Panc1 (cell line): ENCODE data around the gene IFT57. TPM values are rescaled to one million over a fixed set of nuclear protein-coding genes. Genes with fewer than 3 reads are reported as not detected.

ENCODE experiments used
- ATAC-seq: fragments of 200-7000 bp; cut with Tn5 transposase; 2 replicates; pipeline ENCODE4 v1.9.1; 2020; ENCODE audit warnings: mild to moderate bottlenecking, moderate library complexity
- BruUV-seq: library from RNA; stranded (reverse); fragments of 400-500 nt; replicated peaks from 2 replicates; lab custom pipeline; 2021; lab: Mats Ljungman, UMichigan
- CTCF ChIA-PET: fragments of 300-600 bp; sonication (Branson Sonifier 250); formaldehyde crosslinking; loops from one replicate; lab custom pipeline; 2022; ENCODE audit warnings: antibody characterized with exemption; lab: Charles Lee
- POLR2A ChIA-PET: fragments of 300-600 bp; sonication (Branson Sonifier 250); formaldehyde crosslinking; loops from one replicate; lab custom pipeline; 2022; ENCODE audit warnings: antibody characterized with exemption; lab: Charles Lee
- DNase-seq: peaks from one replicate; pipeline ENCODE4 v3.0.0-alpha.2; 2010; ENCODE audit warnings: low read depth, low spot score
- H3K27ac ChIP-seq: 2 replicates; pipeline ENCODE4 v1.5.1; 2011; ENCODE audit warnings: mild to moderate bottlenecking, low read length, inconsistent platforms
- H3K27me3 ChIP-seq: fragments of 200-500 bp; sonication (Bioruptor generic); 2 replicates; pipeline ENCODE4 v1.6.0; 2014; ENCODE audit warnings: low read length, inconsistent platforms; ENCODE audit not compliant: control insufficient read depth, insufficient read depth
- H3K36me3 ChIP-seq: fragments of 200-500 bp; sonication (Bioruptor generic); 2 replicates; pipeline ENCODE4 v1.5.1; 2014; ENCODE audit warnings: inconsistent platforms, mild to moderate bottlenecking, low read length, moderate library complexity; ENCODE audit not compliant: control insufficient read depth, insufficient read depth
- H3K4me1 ChIP-seq: 2 replicates; pipeline ENCODE4 v1.5.1; 2011; ENCODE audit warnings: inconsistent platforms, mild to moderate bottlenecking, low read length, moderate library complexity; ENCODE audit not compliant: control insufficient read depth, insufficient read depth
- H3K4me3 ChIP-seq, 2 experiments: 2 replicates each; pipeline ENCODE4 v1.5.1; 2011 to 2012; ENCODE audit warnings: low read depth in 2 of 2, low read length in 2 of 2, mild to moderate bottlenecking in 2 of 2, inconsistent platforms in 1 of 2, moderate library complexity in 1 of 2
- H3K9me3 ChIP-seq: fragments of 200-500 bp; sonication (Bioruptor generic); 2 replicates; pipeline ENCODE4 v1.5.1; 2014; ENCODE audit warnings: low read depth, mild to moderate bottlenecking, inconsistent platforms, low read length, moderate library complexity; ENCODE audit not compliant: control insufficient read depth, insufficient read depth
- CTCF ChIP-seq: fragments of 450-650 bp; IDR thresholded peaks from 2 replicates; pipeline ENCODE4 v1.5.1; 2017; ENCODE audit warnings: mild to moderate bottlenecking
- POLR2AphosphoS5 ChIP-seq: IDR thresholded peaks from 2 replicates; pipeline ENCODE4 v1.6.1; 2012; ENCODE audit warnings: mild to moderate bottlenecking, low read depth, low read length, moderate library complexity
- REST ChIP-seq, 2 experiments: IDR thresholded peaks; 2 replicates each; pipeline ENCODE4 v1.6.1; 2011 to 2012; ENCODE audit warnings: low read depth in 2 of 2, control low read depth in 1 of 2, low read length in 1 of 2, mild to moderate bottlenecking in 1 of 2, moderate library complexity in 1 of 2; ENCODE audit not compliant: insufficient read depth in 1 of 2
- SIN3A ChIP-seq: IDR thresholded peaks from 2 replicates; pipeline ENCODE4 v1.6.1; 2012; ENCODE audit warnings: low read depth, mild to moderate bottlenecking, low read length, moderate library complexity, borderline replicate concordance; ENCODE audit not compliant: insufficient read depth
- TCF7L2 ChIP-seq: IDR thresholded peaks from 2 replicates; pipeline ENCODE4 v1.6.1; 2011; ENCODE audit warnings: mild to moderate bottlenecking, low read depth, low read length, inconsistent platforms
- in situ Hi-C: cut with HindIII; loops from 2 replicates; pipeline ENCODE4 v1.10.0; 2016; ENCODE audit warnings: low sequenced_read_pairs, low pct_unique_long_range_greater_than_20kb
- intact Hi-C: fragments of 100-400 bp; cut with micrococcal nuclease; formaldehyde crosslinking; loops from one replicate; pipeline ENCODE4 v1.10.0; 2022; ENCODE audit not compliant: unreplicated experiment
- total RNA-seq: library from RNA; stranded (reverse); gene quantifications from one replicate; pipeline ENCODE4 v1.2.1, GENCODE V29; 2021; ENCODE audit not compliant: unreplicated experiment

The IFT57 gene
- total RNA-seq, 1 experiment from 2014 or later = 45.7 TPM

- in situ Hi-C loops (no loop called here), intact Hi-C loops (no loop called here)
- no TSS peak for BruUV-seq
- ATAC-seq (no peak), DNase-seq (no peak)
- Histone ChIP-seq H3K27ac (no peak overlapping the region), H3K4me1 (no peaks in the 10 kb centered on the region), H3K9me3 (no peaks in the 10 kb centered on the region), H3K27me3 (no peaks in the 10 kb centered on the region), H3K4me3 (no peak overlapping the region), H3K36me3 (no peaks in the 10 kb centered on the region)
- CTCF ChIA-PET = no interaction called here
- TF ChIP-seq TCF7L2 (no peak), SIN3A (no peak), CTCF (no peak), REST (IDR thresholded peaks at IDR 0.05; ENCODE audit: insufficient read depth in 1 of 2, low read depth in 2 of 2, low read length in 1 of 2) (no peak), POLR2AphosphoS5 (no peak)
- POLR2A ChIA-PET = no interaction called here
Measured at GRCh38 chr3:108125550-108126071, 96.6 kb downstream of the IFT57 start.

- in situ Hi-C loops = no loop called here
- no peaks in the 10 kb centered on the region for H3K9me3 ChIP-seq
- DNase-seq = no peak
- no peaks in the 10 kb centered on the region for H3K36me3 ChIP-seq
- no TSS peak for BruUV-seq
- no peak overlapping the region for H3K27ac ChIP-seq
- no peaks in the 10 kb centered on the region for H3K4me1 ChIP-seq
- no peaks in the 10 kb centered on the region for H3K27me3 ChIP-seq
- CTCF ChIA-PET = no interaction called here
- POLR2A ChIA-PET = no interaction called here
- no peak for ATAC-seq
- intact Hi-C loops = no loop called here
- H3K4me3 ChIP-seq = no peak overlapping the region
- no peak for TF ChIP-seq CTCF
- TF ChIP-seq POLR2AphosphoS5 = no peak
- TF ChIP-seq TCF7L2 = no peak
- TF ChIP-seq SIN3A = no peak
Measured at GRCh38 chr3:108125153-108125543, 97.1 kb downstream of the IFT57 start.
